NAMALWA (cell line): ENCODE measurements around the gene AMOT.
A peak's percentile ranks its signal among the peaks of the same experiment; 100 is the strongest.

Source experiments
- DNase-seq: peaks from one replicate; pipeline ENCODE4 v3.0.0-alpha.2; 2015; ENCODE audit warnings: low spot score

Gene AMOT

GRCh38 chrX:112735147-112735546, 105.5 kb downstream of the AMOT start:
- no peak for DNase-seq

- no peak for DNase-seq
Observed at GRCh38 chrX:112734290-112734689, 106.3 kb downstream of the AMOT start.

GRCh38 chrX:112731793-112732192, 108.8 kb downstream of the AMOT start:
- peak; percentile 2 for DNase-seq
